ENCODE measurements around the gene TRAF3. TPM values are rescaled to one million over a fixed set of nuclear protein-coding genes. Genes with fewer than 3 reads are reported as not detected.

Gene TRAF3
- total RNA-seq, 1 donor from 2014 or later = 5.7 TPM

DNA sequence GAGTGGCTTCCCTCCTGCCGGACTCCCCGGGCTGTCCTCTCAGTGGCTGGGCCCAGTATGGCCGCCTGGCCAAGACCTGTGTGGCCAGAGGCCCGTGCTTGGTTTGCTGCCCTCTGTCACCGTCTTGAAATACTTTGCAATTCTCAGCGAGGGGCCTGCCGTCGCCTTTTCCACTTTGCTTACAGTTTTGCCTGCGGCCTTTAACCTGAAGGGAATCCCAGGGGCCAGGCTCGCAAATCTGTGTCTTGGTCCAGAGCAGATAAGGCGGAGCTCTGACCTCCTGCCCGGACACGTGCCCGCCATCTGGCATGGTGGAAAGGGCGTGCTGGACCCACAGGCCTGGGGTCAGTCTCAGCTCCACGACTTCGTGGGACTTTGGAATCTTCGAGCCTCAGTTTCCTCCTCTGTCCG is 134.3 kb downstream of the TRAF3 start:
- Histone ChIP-seq H3K36me3 (ENCODE audit: control insufficient read depth in 3 of 3, insufficient read depth in 3 of 3, low read length in 3 of 3) (no peaks in the 10 kb centered on the region), H3K9me3 (ENCODE audit: control insufficient read depth in 3 of 3, low read length in 3 of 3) (no peaks in the 10 kb centered on the region), H3K27ac (ENCODE audit: low read depth, low read length) (no peak overlapping the region), H3K9ac (ENCODE audit: low read depth in 1 of 3, low read length in 3 of 3) (no peak overlapping the region), H3K4me3 (ENCODE audit: low read length in 3 of 3) (no peak overlapping the region), H3K27me3 (ENCODE audit: control insufficient read depth in 3 of 3, insufficient read depth in 3 of 3, low read length in 3 of 3) (no peaks in the 10 kb centered on the region), H3K4me1 (ENCODE audit: control insufficient read depth in 3 of 3, insufficient read depth in 3 of 3, low read length in 3 of 3) (no peaks in the 10 kb centered on the region)

DNA sequence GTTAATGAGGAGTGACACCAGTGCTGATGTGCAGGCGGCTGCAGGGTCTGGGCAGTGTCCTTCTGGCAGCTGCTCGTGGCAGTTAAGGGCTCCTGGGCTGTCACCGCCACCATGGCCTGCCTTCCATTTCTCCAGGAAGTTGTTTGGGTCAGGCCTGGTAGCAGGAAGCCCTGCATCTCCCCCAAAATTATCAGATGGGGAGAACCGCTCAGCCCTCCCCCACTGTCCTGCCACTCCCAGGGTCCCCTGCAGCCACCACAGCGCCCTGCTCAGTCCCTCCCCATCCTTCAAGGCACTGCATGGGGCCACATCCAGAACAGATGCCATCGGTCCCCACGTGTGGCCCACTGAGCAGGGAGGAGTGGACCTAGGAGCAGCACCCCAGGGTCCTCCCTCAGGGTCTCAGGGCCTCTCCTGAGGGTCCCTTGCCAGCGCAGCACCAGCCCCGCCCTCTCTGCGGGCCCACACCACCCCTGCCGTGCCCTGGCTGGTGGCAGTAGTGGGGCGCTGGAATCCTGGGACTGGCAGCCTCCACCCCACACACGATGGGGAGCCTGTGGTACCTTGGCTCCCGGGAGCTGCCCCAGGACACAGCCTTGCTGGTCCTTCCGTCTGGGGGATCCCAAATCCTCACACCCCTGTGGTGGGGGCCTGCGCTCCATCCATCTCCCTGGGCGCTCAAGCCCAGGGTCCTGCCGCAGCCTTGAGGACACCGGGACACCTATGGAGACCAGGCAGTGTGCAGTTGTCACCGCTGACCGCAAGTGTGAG is 134.9 kb downstream of the TRAF3 start:
- H3K27me3 ChIP-seq (ENCODE audit: control insufficient read depth in 3 of 3, insufficient read depth in 3 of 3, low read length in 3 of 3) = no peaks in the 10 kb centered on the region
- no peaks in the 10 kb centered on the region for H3K4me1 ChIP-seq (ENCODE audit: control insufficient read depth in 3 of 3, insufficient read depth in 3 of 3, low read length in 3 of 3)
- H3K27ac ChIP-seq (ENCODE audit: low read depth, low read length) = no peak overlapping the region
- no peaks in the 10 kb centered on the region for H3K36me3 ChIP-seq (ENCODE audit: control insufficient read depth in 3 of 3, insufficient read depth in 3 of 3, low read length in 3 of 3)
- no peak overlapping the region for H3K9ac ChIP-seq (ENCODE audit: low read depth in 1 of 3, low read length in 3 of 3)
- H3K4me3 ChIP-seq (ENCODE audit: low read length in 3 of 3) = no peak overlapping the region
- H3K9me3 ChIP-seq (ENCODE audit: control insufficient read depth in 3 of 3, low read length in 3 of 3) = no peaks in the 10 kb centered on the region

DNA sequence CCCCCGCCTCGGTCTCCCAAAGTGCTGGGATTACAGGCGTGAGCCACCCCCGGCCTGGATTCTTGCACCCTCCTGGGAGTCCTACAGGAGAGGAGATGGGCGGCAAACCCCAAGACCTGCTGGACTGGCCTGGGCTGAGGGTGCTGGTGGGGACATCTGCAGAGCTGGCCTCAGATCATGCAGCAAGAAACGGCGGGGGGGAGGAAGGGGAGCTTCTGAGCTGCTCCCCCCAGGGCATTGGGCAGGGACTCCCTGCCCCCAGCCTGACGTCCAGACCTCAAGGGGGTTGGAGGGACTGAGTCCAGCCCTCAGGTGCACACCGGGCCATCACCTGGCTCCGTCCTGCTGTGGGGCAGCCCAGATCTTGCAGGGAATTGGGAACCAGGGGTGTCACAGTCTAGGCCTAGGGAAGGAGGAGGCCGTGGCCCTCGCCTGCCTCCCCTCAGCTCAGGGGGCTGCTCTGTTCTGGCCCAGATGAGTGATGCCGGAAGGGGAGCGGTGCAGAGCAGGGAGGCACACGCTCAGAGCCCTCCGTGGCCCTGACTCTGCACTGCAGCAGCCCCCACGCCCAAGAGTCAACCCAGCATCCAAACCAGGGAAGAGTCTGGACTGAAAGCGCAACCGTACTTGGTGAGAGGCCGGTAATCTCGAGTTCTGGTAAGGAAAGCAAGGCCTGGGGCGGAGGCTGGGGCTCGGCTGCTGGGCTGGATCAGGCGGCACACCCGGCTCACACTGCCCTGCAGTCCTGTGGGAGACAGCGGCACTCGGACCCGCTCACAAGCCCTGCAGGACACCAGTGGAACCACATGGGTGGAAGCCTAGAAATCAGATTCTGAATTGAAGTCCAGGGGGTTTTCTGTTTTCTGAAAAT is 136.3 kb downstream of the TRAF3 start:
- Histone ChIP-seq H3K36me3 (ENCODE audit: control insufficient read depth in 3 of 3, insufficient read depth in 3 of 3, low read length in 3 of 3) (no peaks in the 10 kb centered on the region), H3K27ac (ENCODE audit: low read depth, low read length) (no peak overlapping the region), H3K4me3 (ENCODE audit: low read length in 3 of 3) (no peak overlapping the region), H3K27me3 (ENCODE audit: control insufficient read depth in 3 of 3, insufficient read depth in 3 of 3, low read length in 3 of 3) (no peaks in the 10 kb centered on the region), H3K4me1 (ENCODE audit: control insufficient read depth in 3 of 3, insufficient read depth in 3 of 3, low read length in 3 of 3) (peaks cover 0 to 2% (median 0%) of the 10 kb centered on the region in 3 donors), H3K9ac (ENCODE audit: low read depth in 1 of 3, low read length in 3 of 3) (no peak overlapping the region), H3K9me3 (ENCODE audit: control insufficient read depth in 3 of 3, low read length in 3 of 3) (no peaks in the 10 kb centered on the region)

DNA sequence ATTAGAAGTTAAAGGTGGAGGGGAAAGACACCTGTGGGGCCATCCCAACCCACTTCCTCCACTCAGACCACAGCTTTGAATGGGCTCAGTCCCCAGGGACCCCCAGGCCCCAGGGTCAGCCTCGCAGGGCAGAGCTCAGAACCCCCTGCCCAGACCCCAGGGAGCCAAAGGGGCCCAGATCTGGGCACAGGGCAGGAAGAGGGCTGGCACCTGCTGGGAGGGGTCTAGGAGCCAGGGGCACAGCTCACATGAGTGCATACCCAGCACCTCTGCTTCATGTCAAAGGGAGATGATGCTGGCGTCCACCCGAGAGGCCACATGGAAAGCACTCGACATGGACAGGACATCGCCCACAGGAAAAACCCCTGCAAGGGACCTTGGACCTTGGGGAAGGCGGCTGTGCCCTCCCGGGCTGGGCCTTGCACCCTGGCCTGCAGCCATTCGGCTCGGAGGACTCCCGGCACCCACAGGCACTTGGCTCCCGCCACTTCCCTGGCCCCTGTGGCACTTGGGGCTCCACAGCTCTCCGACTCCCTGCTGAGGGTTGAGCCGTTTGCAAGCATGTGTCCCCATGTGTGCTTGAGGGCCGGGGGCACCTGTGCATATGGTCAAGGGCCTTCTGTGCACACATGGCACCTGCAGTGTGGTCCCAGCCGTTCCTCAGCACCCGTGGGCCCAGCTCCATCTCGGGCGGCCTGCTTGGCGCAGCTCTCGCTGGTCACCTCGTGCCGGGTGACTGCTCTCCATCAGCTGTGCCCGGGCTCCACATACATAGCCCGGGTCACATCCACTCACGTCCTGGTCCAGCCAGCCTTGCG is 137.4 kb downstream of the TRAF3 start:
- no peaks in the 10 kb centered on the region for H3K36me3 ChIP-seq (ENCODE audit: control insufficient read depth in 3 of 3, insufficient read depth in 3 of 3, low read length in 3 of 3)
- H3K4me3 ChIP-seq (ENCODE audit: low read length in 3 of 3) = no peak overlapping the region
- no peaks in the 10 kb centered on the region for H3K9me3 ChIP-seq (ENCODE audit: control insufficient read depth in 3 of 3, low read length in 3 of 3)
- H3K9ac ChIP-seq (ENCODE audit: low read depth in 1 of 3, low read length in 3 of 3) = no peak overlapping the region
- no peaks in the 10 kb centered on the region for H3K27me3 ChIP-seq (ENCODE audit: control insufficient read depth in 3 of 3, insufficient read depth in 3 of 3, low read length in 3 of 3)
- H3K4me1 ChIP-seq (ENCODE audit: control insufficient read depth in 3 of 3, insufficient read depth in 3 of 3, low read length in 3 of 3) = peaks cover 0 to 2% (median 0%) of the 10 kb centered on the region in 3 donors
- H3K27ac ChIP-seq (ENCODE audit: low read depth, low read length) = no peak overlapping the region

DNA sequence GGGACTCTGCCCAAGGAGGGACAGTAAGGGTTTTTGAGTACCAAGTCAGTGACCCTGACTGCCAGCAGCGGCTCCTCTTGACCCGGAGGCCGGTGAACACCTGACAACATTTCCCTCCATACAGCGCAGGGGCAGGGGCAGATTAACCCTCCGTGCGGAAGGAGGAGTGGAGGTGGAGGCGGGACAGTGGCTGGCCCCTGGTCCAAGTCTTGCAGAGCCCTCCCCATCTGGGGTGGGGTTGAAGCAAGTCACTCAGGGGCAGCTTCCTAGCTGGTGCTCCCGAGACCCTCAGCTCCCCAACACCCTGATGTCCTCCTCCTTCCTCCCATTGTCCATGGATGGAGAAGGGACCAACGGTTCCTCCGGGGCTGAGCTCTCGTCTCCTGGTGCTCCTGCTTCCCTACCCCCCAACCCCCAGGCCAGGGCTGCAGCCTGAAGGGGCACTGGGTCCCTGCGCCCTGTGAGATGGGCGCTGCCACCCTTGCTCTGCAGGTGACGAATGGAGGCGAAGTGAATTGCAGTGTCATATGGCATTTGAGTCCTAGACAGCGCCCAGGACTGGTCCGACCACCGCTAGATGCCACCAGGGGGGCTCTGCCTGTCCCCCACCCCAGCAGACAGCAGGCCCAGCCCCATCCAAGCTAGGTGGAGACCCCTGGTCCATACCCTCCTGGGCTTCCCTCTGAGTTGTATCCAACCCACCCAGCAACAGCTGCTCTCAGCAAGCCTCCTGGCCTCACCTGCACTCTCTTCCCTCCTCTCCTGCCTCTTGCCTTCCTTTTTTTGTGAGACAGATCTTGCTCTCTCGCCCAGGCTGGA is 138.3 kb downstream of the TRAF3 start:
- Histone ChIP-seq H3K4me3 (ENCODE audit: low read length in 3 of 3) (no peak overlapping the region), H3K9me3 (ENCODE audit: control insufficient read depth in 3 of 3, low read length in 3 of 3) (no peaks in the 10 kb centered on the region), H3K27ac (ENCODE audit: low read depth, low read length) (no peak overlapping the region)

DNA sequence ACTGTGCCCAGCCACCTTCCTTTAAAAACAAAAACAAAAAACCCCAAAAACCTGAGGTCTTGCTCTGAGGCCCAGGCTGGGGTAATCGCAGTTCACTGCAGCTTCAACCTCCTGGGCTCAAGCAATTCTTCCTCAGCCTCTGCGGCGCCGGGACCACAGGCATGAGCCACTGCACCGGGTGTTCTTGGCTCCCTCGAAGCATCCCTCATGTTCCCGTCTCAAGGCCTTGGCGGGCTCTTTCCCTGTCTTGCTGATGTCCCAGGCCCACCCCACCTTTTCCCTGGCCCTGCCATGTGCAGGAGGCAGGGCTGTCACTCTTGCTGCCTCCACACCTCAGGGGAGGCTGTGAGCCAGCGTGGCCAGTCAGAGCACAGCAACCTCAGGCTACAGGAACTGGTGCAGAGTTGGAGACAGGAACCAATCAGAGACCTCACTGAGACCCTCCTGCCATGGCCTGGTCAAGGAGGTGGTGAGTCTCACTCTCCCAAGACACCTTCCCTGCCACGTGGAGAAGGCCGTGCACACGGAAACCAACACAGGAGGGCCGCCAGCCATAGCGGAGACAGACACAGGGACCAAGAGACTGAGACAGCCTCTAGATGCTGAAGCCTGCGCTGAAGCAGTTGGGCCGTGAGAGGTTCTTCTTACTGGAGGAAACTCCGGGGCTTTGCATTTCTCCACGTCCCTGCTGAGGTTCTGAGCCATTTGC is 139.3 kb downstream of the TRAF3 start:
- Histone ChIP-seq H3K4me1 (ENCODE audit: control insufficient read depth in 3 of 3, insufficient read depth in 3 of 3, low read length in 3 of 3) (peaks cover 0 to 2% (median 0%) of the 10 kb centered on the region in 3 donors), H3K9me3 (ENCODE audit: control insufficient read depth in 3 of 3, low read length in 3 of 3) (no peaks in the 10 kb centered on the region), H3K36me3 (ENCODE audit: control insufficient read depth in 3 of 3, insufficient read depth in 3 of 3, low read length in 3 of 3) (no peaks in the 10 kb centered on the region), H3K4me3 (ENCODE audit: low read length in 3 of 3) (no peak overlapping the region), H3K27me3 (ENCODE audit: control insufficient read depth in 3 of 3, insufficient read depth in 3 of 3, low read length in 3 of 3) (peaks cover 0 to 6% (median 5%) of the 10 kb centered on the region in 3 donors), H3K9ac (ENCODE audit: low read depth in 1 of 3, low read length in 3 of 3) (no peak overlapping the region), H3K27ac (ENCODE audit: low read depth, low read length) (no peak overlapping the region)

More for the DNA sequence above, 138.3 kb downstream of the TRAF3 start:
- H3K4me1 ChIP-seq (ENCODE audit: control insufficient read depth in 3 of 3, insufficient read depth in 3 of 3, low read length in 3 of 3) = peaks cover 0 to 2% (median 0%) of the 10 kb centered on the region in 3 donors
- H3K36me3 ChIP-seq (ENCODE audit: control insufficient read depth in 3 of 3, insufficient read depth in 3 of 3, low read length in 3 of 3) = no peaks in the 10 kb centered on the region
- H3K9ac ChIP-seq (ENCODE audit: low read depth in 1 of 3, low read length in 3 of 3) = no peak overlapping the region
- peaks cover 0 to 5% (median 4%) of the 10 kb centered on the region in 3 donors for H3K27me3 ChIP-seq (ENCODE audit: control insufficient read depth in 3 of 3, insufficient read depth in 3 of 3, low read length in 3 of 3)

DNA sequence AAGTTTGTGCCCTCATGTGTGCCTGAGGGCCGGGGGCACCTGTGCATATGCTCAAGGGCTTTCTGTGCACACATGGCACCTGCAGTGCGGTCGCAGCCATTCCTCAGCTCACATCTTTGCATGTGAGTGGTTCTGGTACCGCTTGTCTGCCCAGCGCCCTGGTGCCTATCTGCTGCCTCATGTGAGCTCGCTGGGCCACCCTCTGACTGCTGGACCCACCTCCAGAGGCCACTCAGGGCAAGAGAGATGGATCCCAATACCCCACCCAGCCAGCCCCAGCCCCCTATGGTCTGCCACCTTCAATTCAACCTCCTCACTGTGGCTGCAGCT is 139.8 kb downstream of the TRAF3 start:
- H3K9me3 ChIP-seq (ENCODE audit: control insufficient read depth in 3 of 3, low read length in 3 of 3) = no peaks in the 10 kb centered on the region
- H3K9ac ChIP-seq (ENCODE audit: low read depth in 1 of 3, low read length in 3 of 3) = no peak overlapping the region
- peaks cover 2 to 9% (median 8%) of the 10 kb centered on the region in 3 donors for H3K27me3 ChIP-seq (ENCODE audit: control insufficient read depth in 3 of 3, insufficient read depth in 3 of 3, low read length in 3 of 3)
- H3K27ac ChIP-seq (ENCODE audit: low read depth, low read length) = no peak overlapping the region
- no peak overlapping the region for H3K4me3 ChIP-seq (ENCODE audit: low read length in 3 of 3)
- H3K4me1 ChIP-seq (ENCODE audit: control insufficient read depth in 3 of 3, insufficient read depth in 3 of 3, low read length in 3 of 3) = peaks cover 0 to 2% (median 0%) of the 10 kb centered on the region in 3 donors
- no peaks in the 10 kb centered on the region for H3K36me3 ChIP-seq (ENCODE audit: control insufficient read depth in 3 of 3, insufficient read depth in 3 of 3, low read length in 3 of 3)

DNA sequence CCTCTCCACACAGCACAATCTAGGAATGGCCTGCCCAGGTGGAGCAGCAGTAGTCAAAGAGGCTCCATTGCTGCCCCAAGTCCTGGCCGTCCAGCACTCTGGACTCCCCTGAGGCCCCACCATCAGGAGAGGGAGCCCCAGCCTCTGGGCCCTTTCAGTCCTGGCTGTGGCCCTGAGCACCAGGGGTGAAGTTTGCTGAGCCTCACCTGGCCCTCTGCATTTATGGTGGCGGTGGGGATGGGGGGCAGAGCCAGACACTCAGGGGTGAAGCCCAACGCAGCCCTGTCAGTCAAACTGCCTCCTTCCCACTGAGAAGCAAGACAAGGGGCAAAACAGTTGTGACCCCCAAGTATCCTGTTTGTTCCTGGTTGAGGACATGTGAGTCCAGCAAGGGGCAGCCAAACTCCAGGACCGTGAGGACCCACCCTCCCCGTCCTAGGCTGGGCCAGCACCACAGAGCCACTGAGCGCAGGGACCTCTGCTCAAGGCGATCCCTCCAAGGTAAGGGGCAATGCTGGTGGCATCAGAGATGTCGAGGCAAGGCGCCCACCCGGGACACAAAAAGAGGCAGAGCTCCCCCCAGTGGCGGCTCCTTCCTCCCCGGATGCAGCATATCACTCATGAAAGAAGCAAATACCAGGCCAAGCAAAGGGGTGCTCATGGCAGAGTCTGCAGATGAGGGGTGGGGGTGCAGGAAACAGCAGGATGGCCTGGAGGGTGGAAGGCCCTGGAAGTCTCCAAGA is 140.4 kb downstream of the TRAF3 start:
- Histone ChIP-seq H3K4me3 (ENCODE audit: low read length in 3 of 3) (no peak overlapping the region), H3K36me3 (ENCODE audit: control insufficient read depth in 3 of 3, insufficient read depth in 3 of 3, low read length in 3 of 3) (no peaks in the 10 kb centered on the region), H3K27ac (ENCODE audit: low read depth, low read length) (no peak overlapping the region), H3K4me1 (ENCODE audit: control insufficient read depth in 3 of 3, insufficient read depth in 3 of 3, low read length in 3 of 3) (peaks cover 0 to 2% (median 0%) of the 10 kb centered on the region in 3 donors), H3K9me3 (ENCODE audit: control insufficient read depth in 3 of 3, low read length in 3 of 3) (no peaks in the 10 kb centered on the region), H3K9ac (ENCODE audit: low read depth in 1 of 3, low read length in 3 of 3) (no peak overlapping the region), H3K27me3 (ENCODE audit: control insufficient read depth in 3 of 3, insufficient read depth in 3 of 3, low read length in 3 of 3) (peaks cover 8 to 15% (median 14%) of the 10 kb centered on the region in 3 donors)

Measured in skeletal muscle tissue (tissue), 4 donors.